ENCODE results near the gene RNF149.

The RNF149 gene

GRCh38 chr2:101293544-101293943 lies 15.0 kb downstream of the RNF149 start:
- DNase-seq: no peak

- DNase-seq: no peak
These were observed 16.5 kb downstream of the RNF149 start for GRCh38 chr2:101291973-101292372.

GRCh38 chr2:101290711-101291110 lies 17.8 kb downstream of the RNF149 start:
- no peak for DNase-seq

GRCh38 chr2:101287303-101287702 lies 21.2 kb downstream of the RNF149 start:
- DNase-seq: no peak

- no peak for DNase-seq
These were observed 21.8 kb downstream of the RNF149 start for GRCh38 chr2:101286684-101287083.

GRCh38 chr2:101282980-101283379 lies 25.5 kb downstream of the RNF149 start:
- no peak for DNase-seq

GRCh38 chr2:101281482-101281881 lies 27.0 kb downstream of the RNF149 start:
- DNase-seq: no peak

GRCh38 chr2:101278925-101279324 lies 29.6 kb downstream of the RNF149 start:
- DNase-seq: no peak

GRCh38 chr2:101277111-101277510 lies 31.4 kb downstream of the RNF149 start:
- DNase-seq: no peak

- no peak for DNase-seq
These were observed 34.4 kb downstream of the RNF149 start for GRCh38 chr2:101274142-101274541.

GRCh38 chr2:101273056-101273455 lies 35.4 kb downstream of the RNF149 start:
- no peak for DNase-seq

GRCh38 chr2:101272045-101272784 lies 36.3 kb downstream of the RNF149 start:
- DNase-seq: no peak

GRCh38 chr2:101270700-101271259 lies 37.7 kb downstream of the RNF149 start:
- DNase-seq: no peak

- DNase-seq: no peak
These were observed 40.5 kb downstream of the RNF149 start for GRCh38 chr2:101267671-101268656.

GRCh38 chr2:101265893-101266499 lies 42.5 kb downstream of the RNF149 start:
- no peak for DNase-seq

- DNase-seq: no peak
These were observed 44.1 kb downstream of the RNF149 start for GRCh38 chr2:101264360-101264939.

GRCh38 chr2:101263377-101263800 lies 45.1 kb downstream of the RNF149 start:
- no peak for DNase-seq

- DNase-seq: no peak
These were observed 46.4 kb downstream of the RNF149 start for GRCh38 chr2:101262142-101262541.

GRCh38 chr2:101258804-101259203 lies 49.7 kb downstream of the RNF149 start:
- no peak for DNase-seq

- no peak for DNase-seq
These were observed 52.2 kb downstream of the RNF149 start for GRCh38 chr2:101256316-101256715.

- no peak for DNase-seq
These were observed 53.0 kb downstream of the RNF149 start for GRCh38 chr2:101255501-101255900.

GRCh38 chr2:101253703-101254450 lies 54.6 kb downstream of the RNF149 start:
- no peak for DNase-seq
